GM18870 (cell line): ENCODE data around the gene ZCCHC14.
A peak's percentile ranks its signal among the peaks of the same experiment; 100 is the strongest.

ENCODE experiments used
- ATAC-seq: cut with Tn5 transposase; IDR thresholded peaks from one replicate; pipeline ENCODE4 v1.9.1; 2021; ENCODE audit warnings: moderate library complexity; ENCODE audit not compliant: unreplicated experiment

The ZCCHC14 gene

DNA sequence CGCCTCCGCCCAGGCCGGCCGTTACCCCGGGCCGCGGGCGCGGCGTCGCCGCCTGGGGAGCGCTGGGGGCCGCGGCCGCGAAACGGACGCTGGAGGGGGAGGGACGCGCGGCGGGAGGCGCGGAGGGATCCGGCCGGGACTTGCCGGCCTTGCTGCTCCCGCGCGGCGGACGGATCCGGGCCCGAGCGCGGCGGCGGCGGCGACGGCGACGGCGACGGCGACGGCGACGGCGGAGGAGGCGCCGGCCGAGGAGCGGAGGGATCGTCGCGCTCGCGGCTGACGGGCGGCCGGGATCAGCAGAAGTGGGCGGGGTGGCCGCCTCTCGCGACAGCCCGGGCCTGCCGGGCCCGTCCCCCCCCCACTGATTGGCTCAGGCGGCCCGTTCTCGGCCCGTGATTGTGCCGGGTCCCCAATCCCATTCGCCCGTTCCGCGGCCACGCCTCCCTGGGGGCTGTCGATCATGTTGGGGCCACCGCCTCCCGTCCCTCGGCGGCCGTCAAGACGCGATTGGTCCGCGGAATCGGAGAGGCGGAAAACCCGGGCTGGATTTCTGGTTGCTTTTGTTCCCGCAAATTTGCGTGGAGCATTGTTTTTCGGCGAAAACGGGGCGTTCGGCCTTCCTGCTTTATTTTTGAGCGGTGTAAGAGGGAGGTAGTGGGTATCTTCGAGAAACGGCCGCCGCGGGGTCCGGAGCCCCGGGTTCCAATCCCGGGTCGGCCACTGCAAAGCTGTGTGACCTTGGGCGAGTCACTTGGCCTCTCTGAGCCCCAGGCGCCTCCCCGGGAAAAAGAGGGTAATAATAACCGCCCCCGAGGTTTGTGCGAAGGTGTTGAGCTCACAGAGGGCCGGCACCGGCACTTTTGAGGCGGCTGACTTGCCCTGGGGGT is at the start of gene ZCCHC14:
TSS of gene ZCCHC14 (minus strand) at position 304 of the 887 bp plus-strand sequence. CDS start 786 bp downstream, outside the sequence.
- ATAC-seq, result peak; percentile 68

DNA sequence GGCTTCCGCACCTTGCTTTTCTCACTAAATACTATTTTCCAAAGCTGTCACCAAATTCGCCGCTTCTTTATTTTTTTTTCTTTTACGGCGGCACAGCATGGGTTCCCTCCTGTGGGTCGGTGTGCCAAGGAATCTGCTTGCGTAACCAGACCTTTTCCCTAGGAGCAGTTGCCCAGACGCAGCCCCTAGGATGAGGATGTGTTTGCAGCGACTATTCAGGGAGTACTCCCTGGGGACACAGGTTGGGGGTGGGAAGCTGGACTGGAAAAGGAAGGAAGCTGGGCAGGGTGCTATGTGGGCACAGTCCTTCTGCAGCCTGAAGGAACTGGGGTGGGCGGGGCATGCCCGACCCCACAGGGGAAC is 49.0 kb upstream of the ZCCHC14 start:
- no peak for ATAC-seq

DNA sequence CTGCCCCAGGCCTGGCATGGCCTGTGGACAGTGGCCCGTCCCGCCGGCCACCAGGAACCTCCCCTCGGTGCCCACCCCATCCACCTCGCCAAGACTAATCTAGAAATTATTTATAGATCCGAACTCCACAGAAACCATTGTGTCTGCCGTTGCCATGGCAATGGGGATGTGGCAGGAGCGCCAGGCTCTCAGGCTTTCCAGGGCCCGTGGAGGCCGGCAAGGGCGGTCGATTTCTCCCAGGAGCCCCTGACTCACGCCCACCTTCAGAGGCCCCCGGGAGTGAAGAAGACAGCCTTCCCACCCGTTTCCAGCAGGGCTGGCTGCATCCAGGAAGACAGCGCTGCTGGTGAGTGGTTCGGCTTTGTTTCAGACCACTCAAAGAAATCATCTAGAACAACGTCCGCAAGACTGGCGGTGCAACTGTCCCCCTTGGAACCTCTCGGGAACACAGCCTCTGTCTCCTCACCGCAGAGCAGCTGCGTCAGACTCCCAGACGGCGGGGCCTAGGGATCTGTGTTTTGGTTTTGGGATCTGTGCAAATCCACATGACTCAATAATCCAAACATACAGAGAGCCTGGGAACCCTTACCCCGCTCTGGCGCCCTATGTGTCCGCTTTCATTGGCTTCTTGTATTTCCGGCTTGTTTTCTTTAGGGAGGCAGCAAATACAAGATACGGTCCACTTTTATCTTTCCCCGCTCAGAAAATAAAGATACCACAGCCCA is 48.5 kb upstream of the ZCCHC14 start:
- no peak for ATAC-seq

DNA sequence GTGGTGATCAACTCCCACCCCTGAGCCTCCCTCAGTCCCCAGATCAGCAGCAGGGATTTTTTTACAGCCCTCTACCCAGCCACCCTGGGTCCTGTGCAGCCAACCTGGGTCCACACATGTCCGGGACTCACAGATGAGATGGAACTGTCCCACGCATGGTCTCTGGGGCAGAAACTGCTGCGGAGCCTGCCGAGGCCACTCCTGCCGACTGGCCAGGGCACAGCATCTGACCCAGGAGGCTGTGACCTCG is 48.0 kb upstream of the ZCCHC14 start:
- ATAC-seq, result no peak

DNA sequence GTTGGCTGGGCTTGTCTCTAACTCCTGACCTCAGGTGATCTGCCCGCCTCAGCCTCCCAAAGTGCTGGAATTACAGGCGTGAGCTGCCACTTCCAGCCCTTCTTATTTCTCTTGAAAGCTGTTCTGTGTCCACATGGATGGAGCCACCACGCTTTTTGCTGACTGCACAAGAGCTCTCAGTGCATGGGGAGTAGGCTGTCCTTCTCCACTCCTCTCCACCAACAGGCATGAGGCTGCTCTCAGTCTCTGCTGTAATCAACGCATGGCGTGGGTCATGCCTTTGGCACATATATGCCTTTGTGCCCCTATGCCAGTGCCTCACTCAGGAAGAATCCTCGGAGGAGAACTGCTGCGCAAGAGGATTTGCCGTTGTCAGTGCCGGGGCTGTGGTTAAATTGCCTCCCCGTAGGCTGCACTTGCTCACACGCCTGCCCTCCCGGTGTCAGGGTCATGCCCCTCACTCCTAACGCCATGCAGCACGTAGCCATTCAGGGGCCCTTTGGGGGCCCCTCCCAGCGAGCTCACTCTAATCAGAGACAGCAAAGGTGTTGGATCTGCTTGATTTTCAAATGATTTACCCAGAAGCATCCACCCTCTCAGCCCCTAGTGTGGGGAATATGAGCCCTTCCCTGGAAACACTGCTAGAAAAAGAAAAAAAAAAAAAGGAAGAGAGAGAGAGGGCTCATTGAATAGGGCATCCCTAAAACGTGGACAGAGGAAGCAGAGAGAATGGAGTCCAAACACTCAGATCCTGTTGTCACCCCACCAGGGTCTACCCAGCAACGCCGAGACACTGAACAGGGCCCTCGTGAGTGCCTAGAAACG is 47.5 kb upstream of the ZCCHC14 start:
- ATAC-seq, result no peak

DNA sequence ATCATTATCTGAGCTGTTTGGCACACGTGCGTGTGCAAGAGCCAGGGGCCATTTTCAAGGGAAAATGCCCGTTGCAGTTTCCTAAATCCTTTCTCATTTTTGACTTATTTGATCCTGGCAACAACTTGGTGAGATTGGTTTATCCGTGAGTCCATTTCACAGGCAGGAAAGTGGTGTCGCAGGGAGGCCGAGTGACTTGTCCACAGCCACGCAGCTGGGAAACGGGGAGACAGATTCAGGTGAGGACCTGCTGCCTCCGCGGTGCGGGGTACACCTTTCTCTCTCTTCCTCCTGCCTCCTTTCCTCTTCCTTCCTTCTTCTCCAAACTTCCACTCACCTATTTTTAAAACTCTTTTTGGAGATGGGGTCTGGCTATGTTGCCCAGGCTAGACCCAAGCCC is 46.3 kb upstream of the ZCCHC14 start:
- ATAC-seq, result no peak

DNA sequence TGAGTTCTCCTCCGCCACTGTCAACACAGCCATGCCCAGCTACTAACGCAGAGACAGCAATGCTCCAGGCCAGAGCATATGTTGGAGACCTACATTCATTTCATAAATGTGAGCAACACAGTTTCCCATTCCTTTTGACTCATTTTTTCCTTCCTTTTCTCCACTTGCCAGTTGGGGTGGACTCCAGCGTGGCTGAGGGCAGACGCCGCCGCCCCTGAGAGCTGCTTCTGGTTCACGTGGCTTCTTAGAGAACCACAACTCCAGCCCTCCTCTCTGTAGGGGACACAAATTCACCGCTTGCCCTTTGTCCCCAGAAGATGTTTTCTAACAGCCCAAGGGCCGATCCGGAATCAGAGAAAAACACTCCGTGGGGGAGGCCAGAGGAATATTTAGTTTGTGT is 45.8 kb upstream of the ZCCHC14 start:
- ATAC-seq, result no peak

DNA sequence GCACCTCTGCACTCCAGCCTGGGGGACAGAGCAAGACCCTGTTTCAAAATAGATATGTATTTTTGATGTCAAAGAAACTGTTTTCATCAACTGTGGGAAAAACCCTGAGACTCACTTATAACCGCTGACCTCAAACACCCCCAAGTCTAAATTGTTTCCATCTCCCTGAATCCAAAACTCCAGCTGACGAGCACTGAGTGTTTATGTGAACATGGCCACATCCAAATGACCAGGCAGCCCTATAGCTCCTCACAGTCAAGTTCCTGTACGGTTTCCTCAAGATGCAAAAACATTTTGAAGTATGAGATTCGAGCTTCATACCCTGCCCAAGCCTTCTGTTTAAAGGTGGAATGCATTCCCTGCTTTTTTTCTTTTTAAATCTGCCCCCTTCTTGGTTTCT is 45.3 kb upstream of the ZCCHC14 start:
- no peak for ATAC-seq

DNA sequence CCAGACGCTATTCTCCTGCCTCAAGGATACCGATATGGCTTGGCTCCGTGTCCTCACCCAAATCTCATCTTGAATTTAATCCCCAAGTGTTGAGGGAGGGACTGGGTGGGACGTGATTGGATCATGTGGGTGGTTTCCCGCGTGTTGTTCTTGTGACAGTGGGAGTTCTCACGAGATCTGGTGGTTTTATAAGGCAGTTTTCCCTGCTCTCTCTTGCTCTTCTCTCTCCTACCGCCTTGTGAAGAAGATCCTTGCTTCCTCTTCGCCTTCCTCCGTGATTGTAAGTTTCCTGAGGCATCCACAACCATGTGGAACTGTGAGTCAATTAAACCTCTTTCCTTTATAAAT is 43.9 kb upstream of the ZCCHC14 start:
- no peak for ATAC-seq

DNA sequence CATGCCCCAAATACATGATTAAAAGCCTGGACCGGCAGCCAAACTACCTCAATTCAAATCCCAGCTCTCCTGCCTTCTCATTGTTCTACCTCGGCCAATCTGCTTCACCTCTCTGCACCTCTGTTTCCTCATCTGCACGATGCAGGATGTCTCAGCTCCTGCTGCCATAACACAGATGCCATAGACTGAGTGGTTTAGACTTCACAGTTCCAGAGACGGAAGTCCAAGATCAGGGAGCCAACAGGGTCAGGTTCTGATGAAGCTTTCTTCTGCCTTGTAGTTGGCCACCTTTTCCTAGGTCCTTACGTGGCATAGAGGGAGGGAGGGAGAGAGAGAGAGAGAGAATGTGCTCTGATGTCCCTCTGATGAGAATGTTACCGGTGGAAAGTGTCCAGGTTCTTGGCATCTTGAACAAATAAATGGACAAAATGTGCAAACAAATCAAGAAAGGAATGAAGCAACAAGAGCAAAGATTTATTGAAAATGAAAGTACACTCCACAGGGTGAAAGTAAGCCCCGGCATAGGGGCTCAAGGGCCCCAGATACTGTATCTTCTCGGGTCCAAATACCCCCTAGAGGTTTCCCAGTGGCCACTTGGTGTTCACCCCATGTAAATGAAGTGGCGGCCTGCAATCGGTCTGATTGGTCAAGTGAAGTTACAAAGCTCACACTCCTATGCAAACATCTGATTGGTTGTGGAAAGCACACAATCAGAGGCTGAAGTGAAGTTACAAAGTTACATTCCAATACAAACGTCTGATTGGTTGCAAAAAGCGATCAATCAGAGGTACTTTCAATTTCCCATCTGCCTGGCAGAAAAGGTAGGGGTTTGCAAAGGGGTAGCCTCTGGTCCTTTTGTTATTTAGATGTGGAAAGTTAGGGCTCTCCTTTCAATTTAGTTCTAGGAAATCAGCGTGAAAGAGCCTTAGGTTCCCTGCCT is 43.3 kb upstream of the ZCCHC14 start:
- ATAC-seq, result no peak

DNA sequence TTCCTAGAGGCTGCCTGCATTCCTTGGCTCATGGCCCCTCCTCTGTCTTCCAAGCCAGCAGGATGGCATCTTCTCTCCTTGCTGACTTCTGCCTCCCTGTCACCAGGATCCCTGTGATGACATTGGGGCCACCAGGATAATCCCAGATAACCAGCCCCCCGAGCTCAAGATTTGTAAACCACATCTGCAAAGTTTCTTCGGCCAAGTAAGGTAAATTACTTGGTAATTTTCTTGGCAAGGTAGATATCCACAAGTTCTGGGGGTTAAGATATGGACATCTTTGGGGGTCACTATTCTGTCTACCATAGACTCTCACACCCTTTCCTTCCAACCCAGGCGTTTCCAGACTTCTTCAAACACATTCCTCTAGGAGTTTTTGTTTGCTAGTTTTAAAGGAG is 42.6 kb upstream of the ZCCHC14 start:
- no peak for ATAC-seq

DNA sequence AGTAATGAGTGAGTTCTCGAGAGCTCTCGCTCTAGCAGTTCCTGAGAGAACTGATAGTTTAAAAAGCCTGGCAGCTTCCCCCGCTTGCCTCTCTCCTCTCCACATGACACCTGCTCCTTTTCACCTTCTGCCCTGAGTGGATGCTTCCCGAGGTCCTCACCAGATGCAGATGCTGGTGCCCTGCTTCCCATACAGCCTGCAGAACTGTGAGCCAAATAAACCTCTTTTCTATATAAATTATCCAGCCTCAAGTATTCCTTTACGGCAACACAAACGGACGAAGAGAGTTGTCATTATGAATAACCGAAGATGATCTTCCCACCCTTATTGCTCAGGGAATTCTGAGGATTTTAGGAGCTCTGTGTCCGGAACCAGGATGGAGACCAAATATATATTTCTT is 41.9 kb upstream of the ZCCHC14 start:
- ATAC-seq, result no peak

DNA sequence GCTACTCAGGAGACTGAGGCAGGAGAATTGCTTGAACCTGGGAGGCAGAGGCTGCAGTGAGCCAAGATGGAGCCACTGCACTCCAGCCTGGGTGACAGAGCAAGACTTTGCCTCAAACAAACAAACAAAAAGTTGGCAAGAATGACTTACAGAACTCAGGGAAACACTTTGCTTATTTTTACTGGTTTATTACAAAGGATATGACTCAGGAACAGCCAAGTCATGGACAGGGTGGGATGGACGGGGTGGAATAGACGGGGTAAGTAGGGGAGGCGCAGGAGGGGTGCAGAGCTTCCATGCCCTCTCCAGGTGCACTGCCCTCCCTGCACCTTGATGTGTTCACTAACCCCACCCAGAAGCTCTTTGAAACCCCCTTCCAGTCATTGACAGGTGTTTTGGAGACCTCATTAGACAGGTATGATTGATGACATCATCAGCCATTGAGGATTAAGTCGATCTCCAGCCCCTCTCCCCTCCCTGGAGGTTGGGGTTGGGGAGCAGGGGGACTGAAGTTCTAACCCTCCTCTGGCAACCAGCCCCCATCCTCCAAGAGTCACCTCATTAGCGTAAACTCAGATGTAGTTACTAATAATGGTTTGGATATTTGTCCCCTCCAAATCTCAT is 41.3 kb upstream of the ZCCHC14 start:
- no peak for ATAC-seq

DNA sequence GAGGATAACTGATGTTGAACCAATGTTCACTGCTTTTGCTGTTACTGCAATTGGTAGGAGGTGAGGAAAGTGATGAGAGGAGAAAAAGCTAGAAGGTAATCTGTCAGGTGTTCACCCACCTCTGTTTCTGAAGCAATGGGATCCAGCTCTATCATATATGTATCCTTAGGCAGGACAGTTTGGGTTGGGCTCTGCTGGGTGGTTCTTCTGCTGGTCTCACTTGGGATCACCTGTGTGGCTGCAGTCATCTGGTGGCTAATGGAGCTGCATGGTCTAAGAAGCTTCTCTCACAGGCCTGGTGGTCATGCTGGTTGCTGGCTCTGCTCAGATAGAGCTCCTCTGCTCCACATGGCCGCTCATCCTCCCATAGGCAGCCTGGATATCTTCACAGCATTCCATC is 40.2 kb upstream of the ZCCHC14 start:
- ATAC-seq, result no peak

DNA sequence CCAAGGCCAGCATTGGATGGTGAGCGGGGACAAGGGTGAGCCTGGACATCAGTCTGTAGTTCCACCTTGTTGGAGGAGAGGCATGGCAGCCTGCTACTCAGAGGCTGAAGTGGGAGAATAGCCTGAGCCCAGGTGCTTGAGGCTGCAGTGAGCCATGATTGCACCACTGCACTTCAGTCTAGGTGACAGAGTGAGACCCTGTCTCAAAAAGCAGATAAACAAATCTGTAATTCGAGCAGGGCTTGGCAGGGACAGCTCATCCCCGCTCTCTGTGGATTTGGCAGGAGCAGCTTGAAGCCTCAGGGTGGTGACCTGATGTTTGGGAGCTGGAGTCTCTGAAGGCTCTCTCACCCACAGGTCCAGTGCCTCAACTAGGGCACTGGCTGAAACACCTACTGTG is 38.6 kb upstream of the ZCCHC14 start:
- ATAC-seq, result no peak

DNA sequence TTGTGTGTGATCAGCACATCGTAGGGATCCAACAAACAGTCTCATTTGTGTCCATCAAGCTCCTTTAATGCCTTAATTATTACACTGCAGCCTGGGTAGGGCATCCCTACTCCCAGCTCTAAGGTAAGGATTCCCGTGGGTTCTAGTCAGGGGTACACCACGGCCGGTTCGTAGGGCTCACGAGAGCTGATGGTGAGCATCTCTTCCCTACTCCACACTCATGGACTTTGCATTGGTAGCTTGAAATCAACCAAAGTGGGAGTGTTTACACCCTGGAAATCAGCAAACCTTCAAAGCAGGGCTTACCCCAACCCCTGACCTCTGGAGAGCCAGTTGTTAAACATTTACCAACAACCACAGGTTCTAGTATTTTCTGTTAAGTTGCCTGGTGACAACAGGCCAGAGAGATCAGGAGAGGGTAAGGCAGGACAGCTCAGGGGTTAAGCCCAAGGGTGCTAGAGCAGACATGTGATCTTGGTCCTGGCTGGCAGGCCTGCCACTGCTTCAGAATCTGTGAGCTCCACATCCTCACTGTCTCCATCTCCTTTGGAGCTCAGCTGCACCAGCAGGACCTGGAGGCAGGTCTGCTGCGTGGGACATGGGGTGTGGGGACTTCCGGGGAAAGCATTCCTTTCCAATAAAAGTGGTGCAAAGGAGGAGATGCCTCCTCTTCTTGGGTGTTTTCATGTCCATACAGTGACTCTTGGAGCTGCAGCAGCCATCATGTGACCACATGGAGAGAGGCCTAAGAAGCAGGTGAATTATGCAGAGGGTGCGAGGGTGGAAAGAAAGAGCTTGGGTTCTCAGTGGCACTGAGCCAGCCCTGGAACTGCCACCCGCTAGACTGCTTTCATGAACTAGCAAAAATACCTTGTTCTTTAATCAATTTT is 36.1 kb upstream of the ZCCHC14 start:
- no peak for ATAC-seq

DNA sequence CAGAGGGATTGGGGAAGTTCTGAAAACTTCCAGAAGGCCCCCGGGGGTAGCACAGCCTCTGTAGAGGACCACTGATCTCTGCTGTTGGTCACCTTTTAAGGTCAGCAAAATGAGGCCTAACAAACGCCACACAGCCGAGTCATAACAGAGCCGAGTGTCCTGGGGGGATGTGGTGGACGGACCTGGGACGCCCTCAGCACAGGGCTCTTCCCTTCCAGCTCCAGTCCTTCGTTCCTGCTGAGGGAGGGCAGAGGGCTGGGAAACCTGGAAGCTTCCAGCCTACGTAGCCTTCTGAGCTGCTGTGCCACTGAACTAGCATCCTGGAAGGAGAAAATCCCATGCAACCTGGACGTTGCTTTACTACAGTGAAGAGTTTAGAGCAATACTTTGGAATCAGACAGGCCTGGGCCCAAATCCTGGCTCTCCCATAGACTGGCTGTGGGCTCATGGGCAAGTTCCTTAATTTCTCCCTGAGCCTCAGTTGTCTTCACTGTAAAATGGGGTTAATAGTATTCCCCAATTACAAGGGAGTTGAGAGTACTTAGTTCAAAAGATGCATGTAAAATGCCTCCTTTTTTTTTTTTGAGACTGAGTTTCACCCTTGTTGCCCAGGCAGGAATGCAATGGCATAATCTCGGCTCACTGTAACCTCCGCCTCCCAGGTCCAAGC is 34.4 kb upstream of the ZCCHC14 start:
- ATAC-seq, result no peak

DNA sequence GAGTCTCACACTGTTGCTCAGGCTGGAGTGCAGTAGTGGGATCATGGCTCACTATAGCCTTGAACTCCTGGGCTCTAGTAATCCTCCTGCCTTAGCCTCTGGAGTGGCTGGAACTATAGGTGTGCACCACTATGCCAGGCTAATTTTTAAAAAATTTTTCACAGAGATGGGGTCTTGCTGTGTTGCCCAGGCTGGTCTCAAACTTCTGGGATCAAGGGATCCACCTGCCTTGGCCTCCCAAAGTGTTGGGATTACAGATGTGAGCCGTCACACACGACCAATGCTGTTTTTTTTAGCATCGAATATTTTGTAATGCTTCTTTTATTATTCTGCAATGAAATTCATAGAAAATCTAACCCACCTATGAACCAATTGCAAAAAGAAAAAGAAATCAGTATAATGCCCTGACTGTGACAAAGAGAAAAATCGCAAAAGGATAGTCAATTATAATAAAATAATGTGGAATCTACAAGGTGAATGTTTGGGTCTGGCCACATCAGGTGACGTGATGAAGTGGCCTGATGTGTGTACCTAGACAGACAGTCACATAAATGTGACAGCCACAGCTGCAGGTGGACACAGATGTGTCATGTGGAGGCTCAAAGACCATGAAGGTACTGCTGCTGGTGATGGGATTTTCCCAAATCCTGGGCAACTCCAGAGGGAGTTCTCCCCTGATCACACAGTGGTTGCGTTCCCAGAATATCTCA is 33.6 kb upstream of the ZCCHC14 start:
- ATAC-seq, result no peak
